Uterus (tissue), 4 donors: ENCODE measurements around the gene ERVV-1. TPM values are rescaled to one million over a fixed set of nuclear protein-coding genes. Genes with fewer than 3 reads are reported as not detected.
"Not testable (repeated sequence)": the region's sequence is repeated elsewhere in the genome, so short reads cannot be mapped to it uniquely, and the experiment has no call there.

Experiments
- DNase-seq, 2 donors: peaks; one replicate each; pipeline ENCODE4 v3.0.0-alpha.2; 2019 to 2020
- H3K27ac ChIP-seq, 2 donors: fragments of 200-600 bp; sonication (generic); 1 replicate in 1 of 2; 2 replicates in 1 of 2; pipeline ENCODE4 v1.5.1; 2016 to 2018
- H3K27me3 ChIP-seq, 2 donors: fragments of 200-600 bp; sonication (generic); one replicate each; pipeline ENCODE4 v1.5.1; 2018 to 2019; ENCODE audit warnings: control low read depth in 1 of 2
- H3K36me3 ChIP-seq, 2 donors: fragments of 200-600 bp; sonication (generic); one replicate each; pipeline ENCODE4 v1.5.1; 2019; ENCODE audit warnings: control low read depth in 1 of 2
- H3K4me1 ChIP-seq, 2 donors: fragments of 200-600 bp; sonication (generic); one replicate each; pipeline ENCODE4 v1.5.1; 2018 to 2019; ENCODE audit warnings: control low read depth in 1 of 2
- H3K4me3 ChIP-seq, 2 donors: fragments of 200-600 bp; sonication (generic); 1 replicate in 1 of 2; 2 replicates in 1 of 2; pipeline ENCODE4 v1.5.1; 2018 to 2019; ENCODE audit warnings: mild to moderate bottlenecking in 1 of 2
- H3K9me3 ChIP-seq, 2 donors: fragments of 200-600 bp; sonication (generic); one replicate each; pipeline ENCODE4 v1.5.1; 2019; ENCODE audit warnings: control low read depth in 1 of 2
- POLR2A ChIP-seq, 2 donors: fragments of 450-650 bp; IDR thresholded peaks; one replicate each; pipeline ENCODE4 v1.6.1; 2016; ENCODE audit warnings: antibody characterized with exemption in 2 of 2, mild to moderate bottlenecking in 1 of 2, moderate library complexity in 1 of 2
- intact Hi-C: fragments of 100-400 bp; cut with DNase I; formaldehyde crosslinking; loops from one replicate; pipeline ENCODE4 v1.15.1; 2023; ENCODE audit warnings: low total_unique reads
- total RNA-seq, 4 donors: library from RNA; depleted of rRNA in 3 of 4; stranded (reverse); fragments of >200 nt in 3 of 4; gene quantifications; one replicate each; pipeline versions ENCODE4 v1.1.0 to v1.2.4, GENCODE V29; 2014 to 2023
- TF ChIP-seq, protein P1 (sequence below), 4 experiments: fragments of 200-600 bp in 2 of 4; fragments of 450-650 bp in 2 of 4; sonication (generic) in 2 of 4; IDR thresholded peaks; one replicate each; pipeline ENCODE4 v1.5.1; 2016 to 2019; ENCODE audit warnings: antibody characterized with exemption in 4 of 4, mild to moderate bottlenecking in 2 of 4, moderate library complexity in 1 of 4
- donor health status: DM: yes; HTN: yes; CAD: no.

Gene ERVV-1
- total RNA-seq, 4 donors from 2014 or later = not detected

DNA sequence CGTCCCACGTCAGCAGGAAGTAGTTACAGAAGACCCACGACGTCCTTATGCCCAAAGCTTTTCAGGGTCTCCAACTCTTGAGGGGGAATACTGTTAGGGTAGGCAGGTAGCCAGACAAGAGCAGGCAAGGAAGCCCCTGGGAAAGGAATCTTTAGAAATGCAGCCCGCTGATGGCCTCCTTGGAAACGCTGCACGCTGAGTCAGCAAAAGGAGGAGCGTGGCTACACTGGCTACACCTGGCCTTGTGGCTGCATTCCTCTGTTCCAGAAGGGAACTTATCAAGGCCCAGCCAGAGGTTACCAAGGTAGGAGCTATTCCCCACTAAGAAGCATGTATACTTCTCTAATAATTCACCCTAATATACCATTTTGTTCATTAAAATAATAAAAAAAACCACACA is 2.0 kb downstream of the ERVV-1 start:
- Histone ChIP-seq H3K27me3 (no peaks in the 10 kb centered on the region), H3K4me3 (no peak overlapping the region), H3K4me1 (no peaks in the 10 kb centered on the region), H3K9me3 (no peaks in the 10 kb centered on the region), H3K36me3 (no peaks in the 10 kb centered on the region), H3K27ac (no peak overlapping the region)
- intact Hi-C loops = no loop called here
- DNase-seq = no peak
- TF ChIP-seq, protein P1, sequence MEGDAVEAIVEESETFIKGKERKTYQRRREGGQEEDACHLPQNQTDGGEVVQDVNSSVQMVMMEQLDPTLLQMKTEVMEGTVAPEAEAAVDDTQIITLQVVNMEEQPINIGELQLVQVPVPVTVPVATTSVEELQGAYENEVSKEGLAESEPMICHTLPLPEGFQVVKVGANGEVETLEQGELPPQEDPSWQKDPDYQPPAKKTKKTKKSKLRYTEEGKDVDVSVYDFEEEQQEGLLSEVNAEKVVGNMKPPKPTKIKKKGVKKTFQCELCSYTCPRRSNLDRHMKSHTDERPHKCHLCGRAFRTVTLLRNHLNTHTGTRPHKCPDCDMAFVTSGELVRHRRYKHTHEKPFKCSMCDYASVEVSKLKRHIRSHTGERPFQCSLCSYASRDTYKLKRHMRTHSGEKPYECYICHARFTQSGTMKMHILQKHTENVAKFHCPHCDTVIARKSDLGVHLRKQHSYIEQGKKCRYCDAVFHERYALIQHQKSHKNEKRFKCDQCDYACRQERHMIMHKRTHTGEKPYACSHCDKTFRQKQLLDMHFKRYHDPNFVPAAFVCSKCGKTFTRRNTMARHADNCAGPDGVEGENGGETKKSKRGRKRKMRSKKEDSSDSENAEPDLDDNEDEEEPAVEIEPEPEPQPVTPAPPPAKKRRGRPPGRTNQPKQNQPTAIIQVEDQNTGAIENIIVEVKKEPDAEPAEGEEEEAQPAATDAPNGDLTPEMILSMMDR (IDR thresholded peaks at IDR 0.05) = no peak
- no peak for TF ChIP-seq POLR2A (IDR thresholded peaks at IDR 0.05)

DNA sequence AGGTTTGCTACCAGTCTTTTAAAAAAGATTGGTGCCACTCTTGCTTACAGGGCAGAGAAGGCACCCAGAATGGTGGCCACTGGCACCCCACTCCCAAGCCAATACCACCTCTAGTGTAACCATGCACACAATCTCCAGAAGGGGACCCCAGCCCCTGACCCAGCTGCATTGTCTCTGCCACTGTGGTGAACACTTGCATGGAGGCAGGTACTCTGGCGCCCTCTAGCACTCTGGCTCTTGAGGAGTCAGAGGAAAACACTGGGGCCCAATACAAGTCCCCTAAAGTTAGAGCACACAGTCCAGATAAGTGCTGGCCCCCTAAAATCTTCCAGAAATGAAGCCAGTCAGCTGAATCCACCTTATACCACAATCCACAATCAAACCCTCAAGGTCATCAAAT is 6.0 kb downstream of the ERVV-1 start:
- intact Hi-C loops = no loop called here
- H3K9me3 ChIP-seq = no peaks in the 10 kb centered on the region

DNA sequence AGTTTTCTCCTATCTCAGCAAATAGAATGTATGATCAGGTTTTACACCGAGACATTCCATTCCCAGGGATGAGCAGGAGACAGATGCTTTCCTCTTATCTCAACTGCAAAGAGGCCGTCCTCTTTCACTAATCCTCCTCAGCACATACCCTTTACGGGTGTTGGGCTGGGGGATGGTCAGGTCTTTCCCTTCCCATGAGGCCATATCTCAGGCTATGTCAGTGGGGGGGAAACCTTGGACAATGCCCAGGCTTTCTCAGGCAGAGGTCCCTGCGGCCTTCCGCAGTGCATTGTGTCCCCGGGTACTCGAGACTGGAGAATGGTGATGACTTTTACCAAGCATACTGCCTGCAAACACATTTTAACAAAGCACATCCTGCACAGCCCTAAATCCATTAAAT is 14.6 kb downstream of the ERVV-1 start:
- intact Hi-C loops, H3K36me3 ChIP-seq, H3K4me1 ChIP-seq, H3K27me3 ChIP-seq, H3K27ac ChIP-seq, DNase-seq, H3K9me3 ChIP-seq, H3K4me3 ChIP-seq: not testable (repeated sequence)

More for the DNA sequence above, 6.0 kb downstream of the ERVV-1 start:
- no peaks in the 10 kb centered on the region for H3K36me3 ChIP-seq
- no peak for DNase-seq
- no peaks in the 10 kb centered on the region for H3K27me3 ChIP-seq
- no peak overlapping the region for H3K27ac ChIP-seq
- no peaks in the 10 kb centered on the region for H3K4me1 ChIP-seq
- TF ChIP-seq, protein P1 (IDR thresholded peaks at IDR 0.05) = no peak
- no peak for TF ChIP-seq POLR2A (IDR thresholded peaks at IDR 0.05)
- H3K4me3 ChIP-seq = no peak overlapping the region

DNA sequence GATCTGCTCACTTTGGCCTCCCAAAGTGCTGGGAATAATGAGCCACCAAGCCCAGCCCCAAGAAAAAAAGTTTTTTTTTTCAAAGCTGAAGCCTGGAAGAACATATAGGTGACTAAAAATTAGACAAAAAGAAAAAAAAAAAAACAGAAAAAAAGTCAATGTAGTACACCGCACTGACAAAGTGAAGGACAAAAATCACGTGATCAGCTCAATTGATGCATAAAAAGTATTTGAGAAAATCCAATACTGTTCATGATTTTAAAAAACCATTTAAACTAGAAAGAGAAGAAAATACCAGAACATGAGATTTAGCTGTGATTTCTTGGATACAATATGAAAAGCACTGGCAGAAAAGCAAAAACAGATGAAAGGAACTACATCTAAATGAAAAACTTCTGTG is 20.3 kb downstream of the ERVV-1 start:
- TF ChIP-seq, protein P1 (IDR thresholded peaks at IDR 0.05) = no peak
- TF ChIP-seq POLR2A (IDR thresholded peaks at IDR 0.05) = no peak
- Histone ChIP-seq H3K27me3 (no peaks in the 10 kb centered on the region), H3K4me1 (no peaks in the 10 kb centered on the region), H3K36me3 (no peaks in the 10 kb centered on the region), H3K27ac (no peak overlapping the region), H3K4me3 (no peak overlapping the region), H3K9me3 (peaks cover 0 to 6% of the 10 kb centered on the region in 2 donors)
- intact Hi-C loops = no loop called here
- no peak for DNase-seq

DNA sequence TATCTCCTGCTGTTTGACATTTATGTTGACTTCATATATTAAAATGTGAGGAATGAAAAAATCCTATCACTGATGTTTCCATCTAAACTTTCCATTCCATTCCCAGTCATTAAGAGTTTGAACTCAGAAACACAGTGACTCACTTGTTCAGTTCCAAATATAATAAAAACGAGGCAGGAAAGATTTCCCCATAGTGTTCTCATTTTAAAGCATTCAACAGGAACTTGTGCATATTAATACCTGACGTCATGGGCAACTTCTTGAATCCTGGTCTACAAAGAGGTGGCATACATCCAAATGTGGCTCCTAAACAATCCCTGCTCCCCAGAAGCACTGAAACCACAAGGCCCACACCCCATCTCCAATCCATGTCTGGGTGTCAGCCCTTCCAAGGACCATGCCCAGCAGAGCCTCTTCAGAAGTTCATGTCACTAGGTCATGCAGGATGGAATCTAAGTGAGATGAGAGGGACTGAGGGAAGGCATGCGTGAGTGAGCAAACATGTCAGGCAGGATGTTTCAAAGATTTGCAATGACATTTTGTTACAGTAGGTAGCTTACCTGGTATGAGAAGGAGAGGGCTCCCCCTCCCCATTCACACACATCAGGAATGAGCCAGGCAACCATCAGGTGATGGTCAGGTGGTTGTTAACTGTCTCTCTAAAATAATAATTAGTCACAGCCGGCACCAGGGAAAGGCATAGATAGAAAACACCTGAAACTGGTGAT is 21.4 kb downstream of the ERVV-1 start:
- no peak overlapping the region for H3K27ac ChIP-seq
- no peaks in the 10 kb centered on the region for H3K4me1 ChIP-seq
- no peaks in the 10 kb centered on the region for H3K36me3 ChIP-seq
- intact Hi-C loops = no loop called here
- H3K9me3 ChIP-seq = peaks cover 0 to 6% of the 10 kb centered on the region in 2 donors
- H3K27me3 ChIP-seq = no peaks in the 10 kb centered on the region
- no peak overlapping the region for H3K4me3 ChIP-seq
- no peak for DNase-seq
- no peak for TF ChIP-seq POLR2A (IDR thresholded peaks at IDR 0.05)
- TF ChIP-seq, protein P1 (IDR thresholded peaks at IDR 0.05) = no peak
